Chondrocyte (in vitro differentiated cells): Measurements from ENCODE around the gene ZBTB22. TPM values are rescaled to one million over a fixed set of nuclear protein-coding genes. Genes with fewer than 3 reads are reported as not detected.
A peak's percentile ranks its signal among the peaks of the same experiment; 100 is the strongest.
"Not testable (repeated sequence)": the region's sequence is repeated elsewhere in the genome, so short reads cannot be mapped to it uniquely, and the experiment has no call there.

ENCODE experiments used
- DNase-seq: peaks from one replicate; pipeline ENCODE4 v3.0.0; 2021; ENCODE audit warnings: mixed read lengths, low spot score
- H3K27ac Mint-ChIP-seq: one replicate; pipeline ENCODE4 v1.8.0; 2021; ENCODE audit warnings: mild to moderate bottlenecking, moderate library complexity, mixed read lengths; ENCODE audit not compliant: unreplicated experiment
- H3K27me3 Mint-ChIP-seq: 2 replicates; pipeline ENCODE4 v1.8.0; 2021; ENCODE audit warnings: low read depth, mixed read lengths
- H3K36me3 Mint-ChIP-seq: 2 replicates; pipeline ENCODE4 v1.8.0; 2021; ENCODE audit warnings: low read depth, mixed read lengths
- H3K4me1 Mint-ChIP-seq: 2 replicates; pipeline ENCODE4 v1.8.0; 2021; ENCODE audit warnings: low read depth, mild to moderate bottlenecking, mixed read lengths
- H3K4me3 Mint-ChIP-seq: one replicate; pipeline ENCODE4 v1.8.0; 2021; ENCODE audit warnings: mild to moderate bottlenecking, moderate library complexity, mixed read lengths; ENCODE audit not compliant: unreplicated experiment
- H3K9me3 Mint-ChIP-seq: 2 replicates; pipeline ENCODE4 v1.8.0; 2021; ENCODE audit warnings: low read depth, mixed read lengths
- total RNA-seq: library from RNA; stranded (reverse); gene quantifications from 3 replicates; pipeline ENCODE4 v1.2.1, GENCODE V29; 2021
- TF ChIP-seq, protein P1 (sequence below): fragments of 200-600 bp; sonication (generic); IDR thresholded peaks from 2 replicates; pipeline ENCODE4 v1.5.0; 2021; ENCODE audit warnings: antibody characterized with exemption, mild to moderate bottlenecking, moderate library complexity

Gene ZBTB22
- total RNA-seq, 1 donor from 2014 or later, result 22.1 TPM

DNA sequence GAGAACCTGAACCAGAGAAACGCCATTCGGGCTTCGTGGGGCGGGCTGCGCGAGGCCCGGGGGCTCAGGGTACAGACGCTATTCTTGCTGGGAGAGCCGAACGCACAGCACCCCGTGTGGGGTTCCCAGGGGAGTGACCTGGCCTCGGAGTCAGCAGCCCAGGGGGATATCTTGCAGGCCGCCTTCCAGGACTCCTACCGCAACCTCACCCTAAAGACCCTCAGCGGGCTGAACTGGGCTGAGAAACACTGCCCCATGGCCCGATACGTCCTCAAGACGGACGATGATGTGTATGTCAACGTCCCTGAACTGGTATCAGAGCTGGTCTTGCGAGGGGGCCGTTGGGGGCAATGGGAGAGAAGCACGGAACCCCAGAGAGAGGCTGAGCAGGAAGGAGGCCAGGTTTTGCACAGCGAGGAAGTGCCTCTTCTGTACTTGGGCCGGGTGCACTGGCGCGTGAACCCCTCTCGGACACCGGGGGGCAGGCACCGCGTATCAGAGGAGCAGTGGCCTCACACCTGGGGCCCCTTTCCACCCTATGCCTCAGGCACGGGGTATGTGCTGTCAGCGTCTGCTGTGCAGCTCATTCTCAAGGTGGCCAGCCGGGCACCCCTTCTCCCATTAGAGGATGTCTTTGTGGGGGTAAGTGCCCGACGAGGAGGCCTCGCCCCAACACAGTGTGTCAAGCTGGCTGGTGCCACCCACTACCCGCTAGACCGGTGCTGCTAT is 39.7 kb downstream of the ZBTB22 start:
- DNase-seq, result peak; percentile 91
- Mint-ChIP-seq H3K9me3 (no peaks in the 10 kb centered on the region), H3K36me3 (peaks cover 20% of the 10 kb centered on the region), H3K4me1 (peaks cover 47% of the 10 kb centered on the region), H3K4me3 (peak overlapping the region; percentile 78), H3K27ac (peak overlapping the region; percentile 83), H3K27me3 (no peaks in the 10 kb centered on the region)
- TF ChIP-seq, protein P1, sequence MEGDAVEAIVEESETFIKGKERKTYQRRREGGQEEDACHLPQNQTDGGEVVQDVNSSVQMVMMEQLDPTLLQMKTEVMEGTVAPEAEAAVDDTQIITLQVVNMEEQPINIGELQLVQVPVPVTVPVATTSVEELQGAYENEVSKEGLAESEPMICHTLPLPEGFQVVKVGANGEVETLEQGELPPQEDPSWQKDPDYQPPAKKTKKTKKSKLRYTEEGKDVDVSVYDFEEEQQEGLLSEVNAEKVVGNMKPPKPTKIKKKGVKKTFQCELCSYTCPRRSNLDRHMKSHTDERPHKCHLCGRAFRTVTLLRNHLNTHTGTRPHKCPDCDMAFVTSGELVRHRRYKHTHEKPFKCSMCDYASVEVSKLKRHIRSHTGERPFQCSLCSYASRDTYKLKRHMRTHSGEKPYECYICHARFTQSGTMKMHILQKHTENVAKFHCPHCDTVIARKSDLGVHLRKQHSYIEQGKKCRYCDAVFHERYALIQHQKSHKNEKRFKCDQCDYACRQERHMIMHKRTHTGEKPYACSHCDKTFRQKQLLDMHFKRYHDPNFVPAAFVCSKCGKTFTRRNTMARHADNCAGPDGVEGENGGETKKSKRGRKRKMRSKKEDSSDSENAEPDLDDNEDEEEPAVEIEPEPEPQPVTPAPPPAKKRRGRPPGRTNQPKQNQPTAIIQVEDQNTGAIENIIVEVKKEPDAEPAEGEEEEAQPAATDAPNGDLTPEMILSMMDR, result no peak

DNA sequence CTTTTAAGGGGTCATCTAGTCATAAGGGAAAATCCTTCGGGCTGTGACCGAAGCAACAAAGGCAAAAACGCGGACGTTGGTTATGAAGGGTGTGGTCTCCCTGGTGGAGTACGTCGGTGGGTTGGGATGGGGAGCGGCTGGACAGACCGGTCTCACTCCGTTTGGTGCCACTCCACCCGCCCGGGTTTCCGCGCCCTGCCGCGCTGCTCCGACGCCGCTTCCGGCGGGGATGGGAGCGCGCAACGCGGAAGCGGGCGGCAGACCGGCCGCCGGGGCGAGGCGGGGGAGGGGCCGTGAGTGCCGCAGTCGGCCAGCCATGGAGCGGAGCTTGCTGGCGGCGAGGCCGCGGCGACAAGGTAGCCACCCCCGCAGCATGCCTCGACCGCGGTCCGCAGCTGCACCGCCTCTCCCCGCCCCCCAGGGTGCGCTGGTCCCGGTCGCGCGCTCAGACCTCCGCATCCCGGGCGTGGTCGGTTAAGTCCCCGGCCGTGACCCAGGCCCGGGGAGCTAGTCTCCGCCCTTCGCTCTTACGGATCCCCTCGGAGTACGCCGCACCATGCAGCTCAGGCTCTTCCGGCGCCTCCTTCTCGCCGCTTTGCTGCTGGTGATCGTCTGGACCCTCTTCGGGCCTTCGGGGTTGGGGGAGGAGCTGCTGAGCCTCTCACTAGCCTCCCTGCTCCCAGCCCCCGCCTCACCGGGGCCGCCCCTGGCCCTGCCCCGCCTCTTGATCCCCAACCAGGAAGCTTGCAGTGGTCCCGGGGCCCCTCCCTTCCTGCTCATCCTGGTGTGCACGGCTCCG is 40.5 kb downstream of the ZBTB22 start, which contains the start of gene B3GALT4:
B3GALT4 (plus strand) TSS at position 260 of the 799 bp plus-strand sequence; CDS start at position 557, 297 bp downstream.
- Mint-ChIP-seq H3K27ac (peak within 1 kb of the TSS; percentile 83), H3K27me3 (no peaks in the 10 kb centered on the region), H3K4me3 (peak within 1 kb of the TSS; percentile 78), H3K36me3 (peaks cover 24% of the 10 kb centered on the region), H3K9me3 (no peaks in the 10 kb centered on the region), H3K4me1 (peaks cover 53% of the 10 kb centered on the region)
- TF ChIP-seq, protein P1, result peak; percentile 77
- peak; percentile 89 for DNase-seq

DNA sequence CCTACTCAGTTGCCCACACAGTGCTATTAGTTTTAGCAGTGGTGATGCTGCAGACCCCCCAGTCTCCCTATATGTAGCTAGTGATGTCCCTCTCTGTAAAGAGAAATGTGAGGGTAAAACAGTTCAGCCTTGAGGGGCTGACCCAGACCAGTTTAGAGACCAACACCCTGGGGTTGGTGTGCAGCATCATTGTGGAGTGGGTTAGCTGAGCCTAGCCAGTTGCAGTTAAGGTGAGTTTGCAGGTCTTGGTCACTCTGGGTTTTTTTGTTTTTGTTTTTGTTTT is 41.0 kb downstream of the ZBTB22 start:
- H3K27me3 Mint-ChIP-seq, result no peaks in the 10 kb centered on the region
- H3K4me1 Mint-ChIP-seq, result peaks cover 53% of the 10 kb centered on the region
- peak overlapping the region; percentile 73 for H3K4me3 Mint-ChIP-seq
- peak overlapping the region; percentile 78 for H3K27ac Mint-ChIP-seq
- DNase-seq, result no peak
- TF ChIP-seq, protein P1, result no peak
- no peaks in the 10 kb centered on the region for H3K9me3 Mint-ChIP-seq
- H3K36me3 Mint-ChIP-seq, result peaks cover 24% of the 10 kb centered on the region

DNA sequence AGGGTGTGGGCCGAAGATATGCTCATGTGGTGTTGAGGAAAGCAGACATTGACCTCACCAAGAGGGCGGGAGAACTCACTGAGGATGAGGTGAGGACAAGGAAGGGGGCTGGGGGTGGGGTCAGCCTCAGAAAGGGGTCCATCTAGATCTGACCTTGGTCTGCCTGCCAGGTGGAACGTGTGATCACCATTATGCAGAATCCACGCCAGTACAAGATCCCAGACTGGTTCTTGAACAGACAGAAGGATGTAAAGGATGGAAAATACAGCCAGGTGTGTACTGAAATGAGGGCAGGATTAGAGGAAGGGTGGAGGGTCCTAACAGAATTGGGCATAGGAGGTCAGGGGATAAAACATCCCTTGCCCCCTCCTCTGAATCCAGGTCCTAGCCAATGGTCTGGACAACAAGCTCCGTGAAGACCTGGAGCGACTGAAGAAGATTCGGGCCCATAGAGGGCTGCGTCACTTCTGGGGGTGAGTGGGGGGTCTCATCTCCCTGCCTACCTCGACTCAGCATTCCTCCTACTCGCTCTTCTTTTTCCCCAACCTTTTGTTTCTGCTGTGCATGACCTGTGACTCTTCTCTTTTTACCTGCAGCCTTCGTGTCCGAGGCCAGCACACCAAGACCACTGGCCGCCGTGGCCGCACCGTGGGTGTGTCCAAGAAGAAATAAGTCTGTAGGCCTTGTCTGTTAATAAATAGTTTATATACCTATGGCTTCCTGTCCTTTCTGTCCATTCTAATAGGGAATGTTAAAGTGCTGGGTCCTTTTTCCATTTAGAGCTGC is 41.6 kb downstream of the ZBTB22 start:
- not testable (repeated sequence) for H3K27me3 Mint-ChIP-seq, H3K9me3 Mint-ChIP-seq, DNase-seq
- Mint-ChIP-seq H3K27ac (peak overlapping the region; percentile 78), H3K4me3 (peak overlapping the region; percentile 73), H3K4me1 (peaks cover 57% of the 10 kb centered on the region), H3K36me3 (peaks cover 24% of the 10 kb centered on the region)

DNA sequence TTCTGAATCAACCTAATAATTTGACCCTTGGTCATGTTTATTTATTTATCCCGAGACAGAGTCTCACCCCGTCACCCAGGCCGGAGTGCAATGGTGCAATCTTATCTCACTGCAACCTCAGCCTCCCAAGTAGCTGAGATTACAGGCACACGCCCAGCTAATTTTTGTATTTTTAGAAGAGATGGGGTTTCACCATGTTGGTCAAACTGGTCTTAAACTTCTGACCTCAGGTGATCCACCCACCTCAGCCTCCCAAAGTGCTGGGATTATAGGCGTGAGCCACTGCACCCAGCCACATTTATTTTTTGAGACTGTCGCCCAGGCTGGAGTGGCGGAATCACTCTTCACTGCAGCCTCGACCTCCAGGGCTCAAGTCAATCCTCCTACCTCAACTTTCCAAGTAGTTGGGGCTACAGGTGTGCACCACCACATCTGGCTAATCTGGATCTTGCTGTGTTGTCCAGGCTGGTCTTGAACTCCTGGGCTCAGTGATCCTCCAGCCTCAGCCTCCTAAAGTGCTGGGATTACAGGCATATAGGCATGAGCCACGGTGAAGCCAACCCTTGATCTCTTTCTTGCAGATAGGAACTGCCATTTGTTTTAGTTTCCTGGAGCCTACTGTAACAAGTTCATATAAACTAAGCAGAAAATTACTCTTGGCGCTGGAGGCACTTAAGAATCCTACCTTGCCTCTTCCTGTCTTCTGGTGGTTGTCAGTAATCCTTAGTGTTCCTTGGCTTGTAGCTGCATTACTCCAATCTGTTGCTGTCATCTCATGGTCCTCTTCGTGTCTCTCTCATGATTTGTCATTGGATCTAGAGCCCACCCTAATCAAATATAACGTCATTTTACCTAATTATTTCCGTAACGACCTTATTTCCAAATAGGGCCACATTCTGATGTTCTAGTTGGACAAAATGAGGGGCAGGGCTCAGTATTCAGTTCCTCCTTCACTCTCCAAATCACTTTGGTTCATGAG is 43.3 kb downstream of the ZBTB22 start:
- Mint-ChIP-seq H3K4me3 (peak overlapping the region; percentile 94), H3K36me3 (peaks cover 23% of the 10 kb centered on the region), H3K9me3 (no peaks in the 10 kb centered on the region), H3K4me1 (peaks cover 67% of the 10 kb centered on the region), H3K27me3 (no peaks in the 10 kb centered on the region), H3K27ac (peak overlapping the region; percentile 100)
- TF ChIP-seq, protein P1, result no peak
- no peak for DNase-seq
